ENCODE data around the gene KCNB1. TPM values are rescaled to one million over a fixed set of nuclear protein-coding genes. Genes with fewer than 3 reads are reported as not detected.

Gene KCNB1
- total RNA-seq, 1 experiment from 2014 or later = not detected

DNA sequence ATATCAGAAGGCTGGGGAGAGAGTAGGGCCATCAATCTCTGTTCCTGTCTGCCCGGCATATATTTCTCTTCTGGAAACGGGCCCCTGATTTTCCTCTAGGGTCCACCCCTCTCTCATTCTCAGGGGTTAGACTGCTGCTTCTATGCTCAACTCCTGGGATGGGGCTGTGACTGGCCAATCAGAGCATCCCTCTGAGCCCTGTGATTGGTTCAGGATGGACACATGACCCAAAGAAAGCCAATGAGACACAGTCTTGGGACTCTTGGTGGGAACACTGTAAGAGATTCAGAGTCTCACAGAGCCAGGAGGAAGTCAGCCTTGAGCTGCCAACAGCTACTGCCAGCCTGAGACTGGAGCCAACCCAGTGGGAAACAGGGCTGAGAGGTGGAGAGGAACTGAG, 31.0 kb upstream of the KCNB1 start:
- CTCF ChIA-PET = no interaction called here
- Mint-ChIP-seq H3K4me3 (ENCODE audit: low read depth, unreplicated experiment) (no peak overlapping the region), H3K36me3 (ENCODE audit: insufficient read depth, unreplicated experiment) (no peaks in the 10 kb centered on the region), H3K27me3 (ENCODE audit: unreplicated experiment) (peaks cover 16% of the 10 kb centered on the region), H3K9me3 (ENCODE audit: low read depth, unreplicated experiment) (no peaks in the 10 kb centered on the region), H3K27ac (ENCODE audit: unreplicated experiment) (no peak overlapping the region), H3K4me1 (ENCODE audit: low read depth, unreplicated experiment) (no peaks in the 10 kb centered on the region)
- no peak for DNase-seq
- BruUV-seq (replicated peaks) = no TSS peak
- intact Hi-C loops (cut with micrococcal nuclease; ENCODE audit: unreplicated experiment) = no loop called here
- TF ChIP-seq CTCF (IDR thresholded peaks at IDR 0.05; ENCODE audit: unreplicated experiment) = no peak

GRCh38 chr20:49513009-49513408, 30.5 kb upstream of the KCNB1 start:
- no peaks in the 10 kb centered on the region for H3K9me3 Mint-ChIP-seq (ENCODE audit: low read depth, unreplicated experiment)
- no peak for DNase-seq
- intact Hi-C loops (cut with micrococcal nuclease; ENCODE audit: unreplicated experiment) = no loop called here
- no peak overlapping the region for H3K4me3 Mint-ChIP-seq (ENCODE audit: low read depth, unreplicated experiment)
- CTCF ChIA-PET = no interaction called here
- H3K27ac Mint-ChIP-seq (ENCODE audit: unreplicated experiment) = no peak overlapping the region
- no peaks in the 10 kb centered on the region for H3K36me3 Mint-ChIP-seq (ENCODE audit: insufficient read depth, unreplicated experiment)
- no peak for TF ChIP-seq CTCF (IDR thresholded peaks at IDR 0.05; ENCODE audit: unreplicated experiment)
- no TSS peak for BruUV-seq (replicated peaks)
- peaks cover 11% of the 10 kb centered on the region for H3K27me3 Mint-ChIP-seq (ENCODE audit: unreplicated experiment)
- no peaks in the 10 kb centered on the region for H3K4me1 Mint-ChIP-seq (ENCODE audit: low read depth, unreplicated experiment)

DNA sequence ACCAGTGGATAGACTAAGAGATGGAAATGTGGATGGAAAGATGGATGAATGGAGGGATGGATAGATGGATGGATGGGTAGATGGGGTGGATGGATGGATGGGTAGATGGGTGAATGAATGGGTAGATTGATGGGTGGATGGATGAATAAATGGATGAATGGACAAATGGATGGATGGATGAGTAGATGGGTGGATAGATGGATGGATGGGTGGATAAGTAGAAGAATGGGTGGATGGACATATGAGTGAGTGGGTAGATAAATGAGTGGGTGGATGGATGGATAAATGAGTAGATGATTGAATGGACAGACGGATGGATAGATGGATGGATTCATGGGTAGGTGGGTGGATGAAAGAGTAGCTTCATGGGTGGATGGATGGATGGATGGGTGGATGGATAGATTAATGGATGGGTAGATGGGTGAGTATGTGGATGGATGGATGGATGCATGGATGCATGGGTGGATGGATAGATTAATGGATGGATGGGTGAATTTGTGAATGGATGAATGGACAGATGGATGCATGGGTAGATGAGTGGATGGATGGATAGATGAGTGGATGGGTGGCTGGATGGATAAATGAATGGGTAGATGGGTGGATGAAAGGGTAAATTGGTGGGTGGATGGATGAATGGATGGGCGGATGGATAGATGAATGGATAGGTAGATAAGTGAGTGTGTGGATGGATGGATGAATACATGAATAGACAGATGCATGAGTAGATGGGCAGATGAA, 29.5 kb upstream of the KCNB1 start:
- H3K9me3 Mint-ChIP-seq (ENCODE audit: low read depth, unreplicated experiment) = no peaks in the 10 kb centered on the region
- H3K27me3 Mint-ChIP-seq (ENCODE audit: unreplicated experiment) = peaks cover under 1% of the 10 kb centered on the region
- no TSS peak for BruUV-seq (replicated peaks)
- CTCF ChIA-PET = no interaction called here
- H3K4me3 Mint-ChIP-seq (ENCODE audit: low read depth, unreplicated experiment) = no peak overlapping the region
- intact Hi-C loops (cut with micrococcal nuclease; ENCODE audit: unreplicated experiment) = no loop called here
- no peaks in the 10 kb centered on the region for H3K4me1 Mint-ChIP-seq (ENCODE audit: low read depth, unreplicated experiment)
- no peaks in the 10 kb centered on the region for H3K36me3 Mint-ChIP-seq (ENCODE audit: insufficient read depth, unreplicated experiment)
- no peak for DNase-seq
- TF ChIP-seq CTCF (IDR thresholded peaks at IDR 0.05; ENCODE audit: unreplicated experiment) = no peak
- no peak overlapping the region for H3K27ac Mint-ChIP-seq (ENCODE audit: unreplicated experiment)

GRCh38 chr20:49510562-49511122, 28.2 kb upstream of the KCNB1 start:
- BruUV-seq (replicated peaks) = no TSS peak
- no peaks in the 10 kb centered on the region for H3K36me3 Mint-ChIP-seq (ENCODE audit: insufficient read depth, unreplicated experiment)
- H3K4me1 Mint-ChIP-seq (ENCODE audit: low read depth, unreplicated experiment) = no peaks in the 10 kb centered on the region
- no peaks in the 10 kb centered on the region for H3K27me3 Mint-ChIP-seq (ENCODE audit: unreplicated experiment)
- CTCF ChIA-PET = no interaction called here
- H3K4me3 Mint-ChIP-seq (ENCODE audit: low read depth, unreplicated experiment) = no peak overlapping the region
- no peak for TF ChIP-seq CTCF (IDR thresholded peaks at IDR 0.05; ENCODE audit: unreplicated experiment)
- H3K27ac Mint-ChIP-seq (ENCODE audit: unreplicated experiment) = no peak overlapping the region
- H3K9me3 Mint-ChIP-seq (ENCODE audit: low read depth, unreplicated experiment) = no peaks in the 10 kb centered on the region
- DNase-seq = no peak
- intact Hi-C loops (cut with micrococcal nuclease; ENCODE audit: unreplicated experiment) = no loop called here

Data from Calu3 (cell line).